Measurements from ENCODE around the gene DNAI1. TPM values are rescaled to one million over a fixed set of nuclear protein-coding genes. Genes with fewer than 3 reads are reported as not detected.

Gene DNAI1
- total and polyA plus RNA-seq, 2 of the 4 experiments (the other 2 are of a cell fraction), result not detected

DNA sequence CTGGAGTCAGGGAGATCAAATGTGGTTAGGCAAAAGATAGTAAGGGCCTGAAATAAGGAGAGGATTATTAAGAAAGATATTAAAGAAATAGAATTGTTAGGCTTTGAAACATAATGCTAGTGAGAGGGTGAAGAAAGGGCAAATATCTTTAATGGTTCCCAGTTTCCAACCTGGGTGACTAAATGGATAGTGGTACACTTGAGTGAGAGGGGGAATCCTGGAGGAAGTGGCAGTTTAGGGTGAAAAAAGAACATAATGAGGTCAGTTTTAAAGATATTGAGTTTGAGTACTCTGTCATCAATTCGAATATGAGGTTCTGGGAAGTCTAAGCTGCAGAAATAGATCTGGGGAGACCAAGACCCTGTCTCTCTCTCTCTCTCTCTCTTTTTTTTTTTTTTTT is 18.9 kb downstream of the DNAI1 start:
- H3K27ac ChIP-seq (ENCODE audit: insufficient read depth, low read length), result no peak overlapping the region
- ChIA-PET POLR2A (ENCODE audit: unreplicated experiment) (no interaction called here), CTCF (no interaction called here)
- H3K4me2 ChIP-seq (ENCODE audit: low read depth, low read length), result no peak overlapping the region
- H2BK20ac ChIP-seq (ENCODE audit: low read depth, low read length), result no peak overlapping the region
- in situ Hi-C loops (cut with MboI; ENCODE audit: low sequenced_read_pairs) (no loop called here), dilution Hi-C loops (cut with HindIII; ENCODE audit: low sequenced_read_pairs, unreplicated experiment) (no loop called here), intact Hi-C loops (cut with micrococcal nuclease) (no loop called here)
- no peak overlapping the region for H2BK15ac ChIP-seq (ENCODE audit: low read depth, low read length)
- no peak overlapping the region for H3K23ac ChIP-seq (ENCODE audit: low read depth, low read length)
- H2AFZ ChIP-seq (replicated peaks; ENCODE audit: low read length, poor library complexity), result no peak overlapping the region
- no peaks in the 10 kb centered on the region for H3K36me3 ChIP-seq (ENCODE audit: control insufficient read depth, insufficient read depth, low read length)
- no peak for TF ChIP-seq CEBPB (IDR thresholded peaks at IDR 0.05; ENCODE audit: low read depth, low read length)
- TF ChIP-seq, protein P1, sequence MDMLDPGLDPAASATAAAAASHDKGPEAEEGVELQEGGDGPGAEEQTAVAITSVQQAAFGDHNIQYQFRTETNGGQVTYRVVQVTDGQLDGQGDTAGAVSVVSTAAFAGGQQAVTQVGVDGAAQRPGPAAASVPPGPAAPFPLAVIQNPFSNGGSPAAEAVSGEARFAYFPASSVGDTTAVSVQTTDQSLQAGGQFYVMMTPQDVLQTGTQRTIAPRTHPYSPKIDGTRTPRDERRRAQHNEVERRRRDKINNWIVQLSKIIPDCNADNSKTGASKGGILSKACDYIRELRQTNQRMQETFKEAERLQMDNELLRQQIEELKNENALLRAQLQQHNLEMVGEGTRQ (IDR thresholded peaks at IDR 0.05; ENCODE audit: low read depth, low read length), result no peak
- no peak for TF ChIP-seq RFX5 (IDR thresholded peaks at IDR 0.05; ENCODE audit: low read depth, low read length)
- no peak for TF ChIP-seq RAD21 (IDR thresholded peaks at IDR 0.05; ENCODE audit: low read length)
- TF ChIP-seq, protein P2, sequence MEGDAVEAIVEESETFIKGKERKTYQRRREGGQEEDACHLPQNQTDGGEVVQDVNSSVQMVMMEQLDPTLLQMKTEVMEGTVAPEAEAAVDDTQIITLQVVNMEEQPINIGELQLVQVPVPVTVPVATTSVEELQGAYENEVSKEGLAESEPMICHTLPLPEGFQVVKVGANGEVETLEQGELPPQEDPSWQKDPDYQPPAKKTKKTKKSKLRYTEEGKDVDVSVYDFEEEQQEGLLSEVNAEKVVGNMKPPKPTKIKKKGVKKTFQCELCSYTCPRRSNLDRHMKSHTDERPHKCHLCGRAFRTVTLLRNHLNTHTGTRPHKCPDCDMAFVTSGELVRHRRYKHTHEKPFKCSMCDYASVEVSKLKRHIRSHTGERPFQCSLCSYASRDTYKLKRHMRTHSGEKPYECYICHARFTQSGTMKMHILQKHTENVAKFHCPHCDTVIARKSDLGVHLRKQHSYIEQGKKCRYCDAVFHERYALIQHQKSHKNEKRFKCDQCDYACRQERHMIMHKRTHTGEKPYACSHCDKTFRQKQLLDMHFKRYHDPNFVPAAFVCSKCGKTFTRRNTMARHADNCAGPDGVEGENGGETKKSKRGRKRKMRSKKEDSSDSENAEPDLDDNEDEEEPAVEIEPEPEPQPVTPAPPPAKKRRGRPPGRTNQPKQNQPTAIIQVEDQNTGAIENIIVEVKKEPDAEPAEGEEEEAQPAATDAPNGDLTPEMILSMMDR (conservative IDR thresholded peaks at IDR 0.05; ENCODE audit: low read depth, low read length), result no peak
- TF ChIP-seq POLR2A (IDR thresholded peaks at IDR 0.05; ENCODE audit: low read depth, low read length), result no peak
- TF ChIP-seq NFE2L2 (IDR thresholded peaks at IDR 0.05; ENCODE audit: low read depth, low read length), result no peak
- H4K8ac ChIP-seq (ENCODE audit: low read depth in 2 of 2, low read length in 2 of 2), result no peak overlapping the region
- H2BK120ac ChIP-seq (ENCODE audit: low read depth, low read length), result no peak overlapping the region
- no peak overlapping the region for H3K4me3 ChIP-seq (ENCODE audit: insufficient read depth, low read depth, low read length)
- no peaks in the 10 kb centered on the region for H4K20me1 ChIP-seq (ENCODE audit: insufficient read depth, low read length)
- BruUV-seq (replicated peaks), result no TSS peak
- H2AK5ac ChIP-seq (ENCODE audit: low read depth, low read length), result no peak overlapping the region
- H3K4ac ChIP-seq (ENCODE audit: low read depth, low read length), result no peak overlapping the region
- no peaks in the 10 kb centered on the region for H3K4me1 ChIP-seq (ENCODE audit: control insufficient read depth, insufficient read depth, low read length)
- no CpG with 5 or more reads among the region's 1 CpG for WGBS, 2 experiments (ENCODE audit: extremely low coverage in 2 of 2, insufficient read length in 1 of 2)
- no peaks in the 10 kb centered on the region for H3K9me3 ChIP-seq (ENCODE audit: control insufficient read depth, insufficient read depth, low read length)
- no peak overlapping the region for H4K5ac ChIP-seq (ENCODE audit: low read depth, low read length)
- no peak for DNase-seq
- peaks cover 17% of the 10 kb centered on the region for H3K27me3 ChIP-seq (ENCODE audit: control insufficient read depth, insufficient read depth, low read length)
- no peaks in the 10 kb centered on the region for H3K79me1 ChIP-seq (ENCODE audit: low read depth in 1 of 2, low read length in 2 of 2)
- no peak overlapping the region for H4K91ac ChIP-seq (ENCODE audit: insufficient read depth, low read depth, low read length)
- no peak overlapping the region for H3K14ac ChIP-seq (replicated peaks; ENCODE audit: low read depth, low read length)
- H3K56ac ChIP-seq (ENCODE audit: extremely low read depth, insufficient read depth, low read length), result no peak overlapping the region
- no peak overlapping the region for H2AK9ac ChIP-seq (replicated peaks; ENCODE audit: low read depth, low read length, poor library complexity)
- H3K9me1 ChIP-seq (ENCODE audit: insufficient read depth, low read length), result no peaks in the 10 kb centered on the region
- ATAC-seq (ENCODE audit: low read depth), result no peak
- no peak overlapping the region for H2BK5ac ChIP-seq (ENCODE audit: low read depth, low read length, poor library complexity, severe bottlenecking)
- no peak overlapping the region for H3K9ac ChIP-seq (ENCODE audit: low read depth, low read length)
- no peak overlapping the region for H3K18ac ChIP-seq (ENCODE audit: low read depth, low read length)

Measured in IMR-90 (cell line).